CD4-positive, alpha-beta T cell treated with Interleukin-4 for 1 hour (primary cell): Measurements from ENCODE around the gene DCTN1.
A peak's percentile ranks its signal among the peaks of the same experiment; 100 is the strongest.

Experiments used
- DNase-seq, 2 donors: peaks; one replicate each; pipeline ENCODE4 v3.0.0-alpha.2; 2020 to 2022

Gene DCTN1

GRCh38 chr2:74413001-74413698, 33.0 kb upstream of the DCTN1 start:
- DNase-seq = no peak

GRCh38 chr2:74407682-74408081, 27.6 kb upstream of the DCTN1 start:
- no peak for DNase-seq

- DNase-seq = no peak
These were observed 25.9 kb upstream of the DCTN1 start for GRCh38 chr2:74406035-74406434.

- no peak for DNase-seq
These were observed 21.8 kb upstream of the DCTN1 start for GRCh38 chr2:74401891-74402290.

GRCh38 chr2:74399785-74400184, 19.7 kb upstream of the DCTN1 start:
- peak in 1 of 2 donors; percentile 62 for DNase-seq

- no peak for DNase-seq
These were observed 16.0 kb upstream of the DCTN1 start for GRCh38 chr2:74396149-74396548.

- no peak for DNase-seq
These were observed 13.4 kb upstream of the DCTN1 start for GRCh38 chr2:74393525-74393924.

- no peak for DNase-seq
These were observed 12.3 kb upstream of the DCTN1 start for GRCh38 chr2:74392449-74392743.

GRCh38 chr2:74391580-74392448, 11.7 kb upstream of the DCTN1 start:
- peak; percentile 94 to 95 for DNase-seq

GRCh38 chr2:74391209-74391579, 11.1 kb upstream of the DCTN1 start:
- no peak for DNase-seq

GRCh38 chr2:74390606-74391005, 10.5 kb upstream of the DCTN1 start:
- no peak for DNase-seq

GRCh38 chr2:74387346-74387745, 7.2 kb upstream of the DCTN1 start:
- DNase-seq = no peak

- no peak for DNase-seq
These were observed 5.3 kb upstream of the DCTN1 start for GRCh38 chr2:74385396-74385795.

GRCh38 chr2:74384051-74384450, 3.9 kb upstream of the DCTN1 start:
- no peak for DNase-seq

- no peak for DNase-seq
These were observed 3.1 kb upstream of the DCTN1 start for GRCh38 chr2:74383254-74383653.

- DNase-seq = no peak
These were observed 1.6 kb upstream of the DCTN1 start for GRCh38 chr2:74381751-74382150.

- no peak for DNase-seq
These were observed 2.1 kb downstream of the DCTN1 start for GRCh38 chr2:74378007-74378406.

- DNase-seq = no peak
These were observed 4.3 kb downstream of the DCTN1 start for GRCh38 chr2:74375838-74376237.

- DNase-seq = peak in 1 of 2 donors; percentile 4
These were observed 5.5 kb downstream of the DCTN1 start for GRCh38 chr2:74374509-74375205.

- DNase-seq = no peak
These were observed 6.1 kb downstream of the DCTN1 start for GRCh38 chr2:74373985-74374384.

GRCh38 chr2:74373221-74373676, 6.9 kb downstream of the DCTN1 start:
- no peak for DNase-seq

- DNase-seq = no peak
These were observed 7.4 kb downstream of the DCTN1 start for GRCh38 chr2:74372674-74373073.

- DNase-seq = no peak
These were observed 8.7 kb downstream of the DCTN1 start for GRCh38 chr2:74371421-74371820.

- DNase-seq = no peak
These were observed 10.1 kb downstream of the DCTN1 start for GRCh38 chr2:74369976-74370375.
